Sigmoid colon (tissue), 4 donors: Measurements from ENCODE around the gene RTL3.

Experiments
- EP300 ChIP-seq, 4 donors: sonication (generic); formaldehyde crosslinking; IDR thresholded peaks; one replicate each; pipeline ENCODE4 v1.6.1; 2017; ENCODE audit warnings: antibody characterized with exemption in 4 of 4
- POLR2A ChIP-seq, 2 donors: fragments of 450-650 bp; IDR thresholded peaks; one replicate each; pipeline ENCODE4 v1.6.1; 2016; ENCODE audit warnings: antibody characterized with exemption in 2 of 2, mild to moderate bottlenecking in 2 of 2, moderate library complexity in 2 of 2
- POLR2AphosphoS5 ChIP-seq, 4 donors: sonication (generic); formaldehyde crosslinking; IDR thresholded peaks; one replicate each; pipeline ENCODE4 v1.6.1; 2017; ENCODE audit warnings: antibody characterized with exemption in 4 of 4
- TF ChIP-seq, protein P1 (sequence below), 4 experiments: fragments of 450-650 bp in 3 of 4; fragments of 200-600 bp in 1 of 4; IDR thresholded peaks; one replicate each; pipeline ENCODE4 v1.5.1; 2016 to 2019; ENCODE audit warnings: antibody characterized with exemption in 4 of 4, mild to moderate bottlenecking in 3 of 4, moderate library complexity in 2 of 4

GRCh38 chrX:78658845-78659744 lies at the start of gene RTL3:
- TF ChIP-seq, protein P1, sequence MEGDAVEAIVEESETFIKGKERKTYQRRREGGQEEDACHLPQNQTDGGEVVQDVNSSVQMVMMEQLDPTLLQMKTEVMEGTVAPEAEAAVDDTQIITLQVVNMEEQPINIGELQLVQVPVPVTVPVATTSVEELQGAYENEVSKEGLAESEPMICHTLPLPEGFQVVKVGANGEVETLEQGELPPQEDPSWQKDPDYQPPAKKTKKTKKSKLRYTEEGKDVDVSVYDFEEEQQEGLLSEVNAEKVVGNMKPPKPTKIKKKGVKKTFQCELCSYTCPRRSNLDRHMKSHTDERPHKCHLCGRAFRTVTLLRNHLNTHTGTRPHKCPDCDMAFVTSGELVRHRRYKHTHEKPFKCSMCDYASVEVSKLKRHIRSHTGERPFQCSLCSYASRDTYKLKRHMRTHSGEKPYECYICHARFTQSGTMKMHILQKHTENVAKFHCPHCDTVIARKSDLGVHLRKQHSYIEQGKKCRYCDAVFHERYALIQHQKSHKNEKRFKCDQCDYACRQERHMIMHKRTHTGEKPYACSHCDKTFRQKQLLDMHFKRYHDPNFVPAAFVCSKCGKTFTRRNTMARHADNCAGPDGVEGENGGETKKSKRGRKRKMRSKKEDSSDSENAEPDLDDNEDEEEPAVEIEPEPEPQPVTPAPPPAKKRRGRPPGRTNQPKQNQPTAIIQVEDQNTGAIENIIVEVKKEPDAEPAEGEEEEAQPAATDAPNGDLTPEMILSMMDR (IDR thresholded peaks at IDR 0.05), result no peak
- TF ChIP-seq POLR2A (IDR thresholded peaks at IDR 0.05) (no peak), EP300 (IDR thresholded peaks at IDR 0.05) (no peak), POLR2AphosphoS5 (IDR thresholded peaks at IDR 0.05) (no peak)
